Measurements from ENCODE around the gene GORASP2.

GORASP2 gene

GRCh38 chr2:170968205-170969003 is 39.4 kb downstream of the GORASP2 start:
- peaks cover 8% of the 10 kb centered on the region for H3K4me1 ChIP-seq (ENCODE audit: control insufficient read depth, low read length)
- H3F3A ChIP-seq (ENCODE audit: control insufficient read depth, insufficient read depth): peaks cover 11% of the 10 kb centered on the region
- H3K27me3 ChIP-seq (ENCODE audit: control insufficient read depth, low read length): no peaks in the 10 kb centered on the region
- no peaks in the 10 kb centered on the region for H3K9me3 ChIP-seq (ENCODE audit: control insufficient read depth, insufficient read depth, low read length)
- no peak overlapping the region for H3K4me3 ChIP-seq (ENCODE audit: low read length)
- TF ChIP-seq CTCF (IDR thresholded peaks at IDR 0.05; ENCODE audit: low read depth, low read length, poor library complexity, severe bottlenecking) (no peak), EZH2phosphoT487 (IDR thresholded peaks at IDR 0.05; ENCODE audit: borderline replicate concordance, low read length) (no peak)
- no peaks in the 10 kb centered on the region for H3K9me2 ChIP-seq (replicated peaks; ENCODE audit: control insufficient read depth, low read length)
- no peak overlapping the region for H3K4me2 ChIP-seq (ENCODE audit: low read length)
- no peak overlapping the region for H3K27ac ChIP-seq (ENCODE audit: low read depth, low read length)
- H3K79me2 ChIP-seq (ENCODE audit: control insufficient read depth, low read length): no peaks in the 10 kb centered on the region
- peaks cover 48% of the 10 kb centered on the region for H3K36me3 ChIP-seq (ENCODE audit: control insufficient read depth, low read length)
- H4K20me1 ChIP-seq (ENCODE audit: control insufficient read depth, insufficient read depth, low read depth, low read length): no peaks in the 10 kb centered on the region

- Histone ChIP-seq H3K9me2 (replicated peaks; ENCODE audit: control insufficient read depth, low read length) (no peaks in the 10 kb centered on the region), H3K4me2 (ENCODE audit: low read length) (no peak overlapping the region), H3F3A (ENCODE audit: control insufficient read depth, insufficient read depth) (peaks cover 11% of the 10 kb centered on the region), H3K4me3 (ENCODE audit: low read length) (no peak overlapping the region), H3K36me3 (ENCODE audit: control insufficient read depth, low read length) (peaks cover 42% of the 10 kb centered on the region), H3K79me2 (ENCODE audit: control insufficient read depth, low read length) (no peaks in the 10 kb centered on the region), H3K4me1 (ENCODE audit: control insufficient read depth, low read length) (peaks cover 12% of the 10 kb centered on the region), H4K20me1 (ENCODE audit: control insufficient read depth, insufficient read depth, low read depth, low read length) (no peaks in the 10 kb centered on the region), H3K9me3 (ENCODE audit: control insufficient read depth, insufficient read depth, low read length) (no peaks in the 10 kb centered on the region), H3K27ac (ENCODE audit: low read depth, low read length) (no peak overlapping the region), H3K27me3 (ENCODE audit: control insufficient read depth, low read length) (peaks cover under 1% of the 10 kb centered on the region)
- no peak for TF ChIP-seq CTCF (IDR thresholded peaks at IDR 0.05; ENCODE audit: low read depth, low read length, poor library complexity, severe bottlenecking)
- no peak for TF ChIP-seq EZH2phosphoT487 (IDR thresholded peaks at IDR 0.05; ENCODE audit: borderline replicate concordance, low read length)
These were observed 40.0 kb downstream of the GORASP2 start for GRCh38 chr2:170969030-170969429.

DNA sequence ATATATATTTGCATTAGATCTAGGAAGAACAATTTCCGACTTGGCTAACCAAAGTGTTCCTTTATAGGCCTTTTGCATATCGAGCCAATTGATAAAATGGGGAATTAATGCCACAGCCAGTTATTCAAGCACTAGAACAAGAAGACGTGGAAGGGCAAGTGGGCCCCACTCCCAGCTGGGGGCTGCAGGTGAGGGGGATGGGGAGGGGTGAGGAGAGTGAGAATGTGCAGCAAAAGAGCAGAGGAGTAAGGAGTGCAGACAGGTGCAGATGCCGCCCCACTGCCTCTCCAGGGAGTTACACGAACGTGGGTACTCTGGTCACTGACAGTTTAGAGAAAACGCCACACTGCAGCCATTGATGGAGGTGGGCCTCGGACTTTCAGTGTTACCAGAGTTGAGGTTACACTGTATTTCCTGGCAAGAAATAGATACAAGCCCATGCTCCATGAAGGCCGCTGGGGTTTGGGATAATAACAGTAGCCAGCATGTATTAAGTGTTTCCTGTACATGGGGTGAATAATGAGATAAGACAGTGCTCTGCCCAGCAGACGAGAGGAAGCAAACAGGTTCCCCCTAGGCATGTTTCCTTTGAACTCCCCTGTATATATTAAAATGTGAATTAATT is 40.9 kb downstream of the GORASP2 start:
- Histone ChIP-seq H3K4me3 (ENCODE audit: low read length) (no peak overlapping the region), H3K79me2 (ENCODE audit: control insufficient read depth, low read length) (no peaks in the 10 kb centered on the region), H3K36me3 (ENCODE audit: control insufficient read depth, low read length) (peaks cover 37% of the 10 kb centered on the region), H3K27me3 (ENCODE audit: control insufficient read depth, low read length) (peaks cover 8% of the 10 kb centered on the region), H3K9me2 (replicated peaks; ENCODE audit: control insufficient read depth, low read length) (no peaks in the 10 kb centered on the region), H3K27ac (ENCODE audit: low read depth, low read length) (no peak overlapping the region), H4K20me1 (ENCODE audit: control insufficient read depth, insufficient read depth, low read depth, low read length) (no peaks in the 10 kb centered on the region), H3K4me1 (ENCODE audit: control insufficient read depth, low read length) (peaks cover 15% of the 10 kb centered on the region), H3K4me2 (ENCODE audit: low read length) (no peak overlapping the region), H3K9me3 (ENCODE audit: control insufficient read depth, insufficient read depth, low read length) (no peaks in the 10 kb centered on the region), H3F3A (ENCODE audit: control insufficient read depth, insufficient read depth) (peaks cover 11% of the 10 kb centered on the region)
- TF ChIP-seq EZH2phosphoT487 (IDR thresholded peaks at IDR 0.05; ENCODE audit: borderline replicate concordance, low read length): no peak
- no peak for TF ChIP-seq CTCF (IDR thresholded peaks at IDR 0.05; ENCODE audit: low read depth, low read length, poor library complexity, severe bottlenecking)

Measured in DOHH2 (cell line).